GM19372 (cell line): ENCODE measurements around the gene SF3A2.
A peak's percentile ranks its signal among the peaks of the same experiment; 100 is the strongest.
"Not testable (repeated sequence)": the region's sequence is repeated elsewhere in the genome, so short reads cannot be mapped to it uniquely, and the experiment has no call there.

Experiments used
- ATAC-seq: cut with Tn5 transposase; IDR thresholded peaks from one replicate; pipeline ENCODE4 v1.9.1; 2021; ENCODE audit warnings: mild to moderate bottlenecking, low read depth, moderate library complexity; ENCODE audit not compliant: unreplicated experiment

Gene SF3A2, protein sequence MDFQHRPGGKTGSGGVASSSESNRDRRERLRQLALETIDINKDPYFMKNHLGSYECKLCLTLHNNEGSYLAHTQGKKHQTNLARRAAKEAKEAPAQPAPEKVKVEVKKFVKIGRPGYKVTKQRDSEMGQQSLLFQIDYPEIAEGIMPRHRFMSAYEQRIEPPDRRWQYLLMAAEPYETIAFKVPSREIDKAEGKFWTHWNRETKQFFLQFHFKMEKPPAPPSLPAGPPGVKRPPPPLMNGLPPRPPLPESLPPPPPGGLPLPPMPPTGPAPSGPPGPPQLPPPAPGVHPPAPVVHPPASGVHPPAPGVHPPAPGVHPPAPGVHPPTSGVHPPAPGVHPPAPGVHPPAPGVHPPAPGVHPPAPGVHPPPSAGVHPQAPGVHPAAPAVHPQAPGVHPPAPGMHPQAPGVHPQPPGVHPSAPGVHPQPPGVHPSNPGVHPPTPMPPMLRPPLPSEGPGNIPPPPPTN

GRCh38 chr19:2236314-2237050 is at the start of gene SF3A2, which contains the start of gene PLEKHJ1:
Gene SF3A2 (plus strand): TSS chr19:2236824. CDS start chr19:2243419, 6,595 bp downstream.
Gene PLEKHJ1 (minus strand): TSS chr19:2236329. CDS start chr19:2236248, 81 bp downstream.
- peak; percentile 77 for ATAC-seq

DNA sequence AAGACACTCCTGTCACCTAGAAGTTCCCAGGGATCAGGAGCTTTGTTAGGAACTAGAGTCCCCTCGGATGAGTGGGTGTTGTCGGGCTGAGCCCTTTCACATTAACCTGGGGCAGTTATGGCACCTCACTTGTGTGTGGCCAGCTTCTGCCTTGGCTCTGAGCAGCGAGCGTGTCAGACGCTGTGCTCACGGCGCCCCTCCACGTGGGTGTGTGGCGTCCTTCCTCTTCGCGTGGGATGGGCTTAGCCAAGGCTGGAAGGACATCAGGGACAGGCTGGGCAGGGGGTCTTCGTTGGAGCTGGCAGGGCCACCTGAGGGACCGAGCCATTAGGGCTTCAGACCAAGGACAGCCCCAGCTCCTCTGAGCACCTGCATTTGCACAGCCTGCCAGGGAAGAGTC is 49.5 kb upstream of the SF3A2 start:
- no peak for ATAC-seq

DNA sequence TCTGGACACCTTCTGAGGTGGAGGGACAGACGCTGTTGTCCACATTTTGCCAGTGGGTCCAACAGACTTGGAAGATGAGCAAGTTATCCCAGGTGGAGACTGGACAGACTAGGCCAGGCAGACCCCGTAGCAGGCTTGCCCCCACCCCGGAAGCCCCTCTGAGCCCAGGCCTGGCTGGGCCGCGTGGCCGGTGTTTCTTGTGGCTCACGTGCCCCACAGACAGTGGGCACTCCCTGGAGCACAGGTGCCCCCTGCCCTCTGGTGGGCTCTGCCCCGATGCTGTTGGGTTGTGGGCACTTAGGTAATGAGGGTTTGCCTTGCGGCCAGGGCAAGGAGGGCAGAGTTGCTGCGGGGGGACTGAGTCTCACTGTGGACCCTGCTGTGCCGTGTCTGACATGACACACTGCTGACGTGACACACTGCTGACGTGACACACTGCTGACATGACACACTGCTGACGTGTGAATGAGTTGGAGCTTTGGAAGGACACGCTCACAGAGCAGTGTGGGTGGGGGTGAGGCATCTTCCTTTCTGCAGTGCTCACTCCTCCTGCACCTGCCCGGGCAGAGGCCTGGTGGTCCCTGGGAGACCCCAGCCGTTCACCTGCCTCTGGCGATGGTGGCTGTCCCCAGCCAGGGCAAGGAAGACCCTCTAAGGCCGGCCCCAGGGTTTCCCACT is 47.8 kb upstream of the SF3A2 start:
- no peak for ATAC-seq

GRCh38 chr19:2189880-2190279 is 46.7 kb upstream of the SF3A2 start:
- no peak for ATAC-seq

DNA sequence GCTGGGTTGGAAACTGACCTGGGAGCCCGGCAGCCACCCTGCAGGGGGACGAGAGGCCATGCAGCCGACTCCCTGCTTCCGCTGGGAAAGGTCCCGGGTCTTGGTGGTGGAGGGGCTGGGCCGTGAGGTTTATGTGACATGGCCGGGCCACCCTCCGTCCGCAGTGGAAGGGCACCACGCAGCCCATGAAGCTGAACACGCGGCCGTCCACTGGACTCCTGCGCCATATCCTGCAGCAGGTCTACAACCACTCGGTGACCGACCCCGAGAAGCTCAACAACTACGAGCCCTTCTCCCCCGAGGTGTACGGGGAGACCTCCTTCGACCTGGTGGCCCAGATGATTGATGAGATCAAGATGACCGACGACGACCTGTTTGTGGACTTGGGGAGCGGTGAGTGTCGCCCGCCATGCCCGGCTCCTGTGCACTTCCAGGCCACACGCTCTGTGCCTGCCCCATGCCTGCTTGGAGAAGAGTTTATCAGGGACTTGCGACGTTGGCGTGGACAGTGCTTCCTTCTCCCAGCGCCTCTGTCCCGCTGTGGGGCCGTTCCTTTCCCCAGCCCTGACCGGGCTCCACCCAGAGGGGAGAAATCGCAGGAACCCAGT is 45.7 kb upstream of the SF3A2 start:
- no peak for ATAC-seq

DNA sequence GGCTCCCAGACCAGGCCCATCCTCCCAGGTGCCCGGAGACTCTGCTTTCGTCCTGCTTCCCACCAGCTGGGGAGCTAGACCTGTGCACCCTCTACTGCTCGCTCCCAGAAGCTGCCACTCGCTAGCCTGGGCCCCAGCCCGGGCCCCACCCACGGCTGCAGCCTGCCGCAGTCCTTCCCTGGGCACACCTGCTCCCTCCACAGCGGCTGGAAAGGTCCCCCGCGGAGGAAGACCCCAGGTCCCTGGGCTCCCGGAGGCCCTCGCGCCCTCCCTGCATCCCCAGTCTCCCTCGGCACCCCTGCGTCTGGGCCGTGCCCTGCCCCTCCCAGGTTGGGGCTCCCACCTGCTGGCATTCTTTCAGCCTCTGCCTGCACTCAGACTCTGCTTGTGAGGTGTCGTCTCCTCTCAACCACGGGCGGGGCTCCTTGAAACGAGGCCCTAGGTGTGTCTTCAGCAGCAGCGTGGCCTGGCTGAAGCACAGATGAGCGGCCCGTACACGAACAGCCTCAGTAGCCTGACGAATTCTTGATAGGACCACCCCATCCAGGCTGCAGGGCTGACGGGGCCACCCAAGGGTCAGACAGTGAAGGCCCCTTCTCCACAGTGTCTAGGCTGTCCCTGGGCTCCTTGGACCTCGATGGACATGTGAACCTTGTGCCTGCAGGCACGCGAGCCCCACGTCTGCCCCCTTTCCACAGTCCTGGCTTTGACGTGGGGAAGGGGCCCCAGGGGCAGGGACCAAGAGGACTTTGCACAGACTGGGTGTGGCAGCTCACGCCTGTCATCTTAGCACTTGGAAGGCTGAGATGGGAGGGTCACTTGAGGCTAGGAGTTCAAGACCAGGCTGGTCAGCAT is 44.9 kb upstream of the SF3A2 start:
- no peak for ATAC-seq

DNA sequence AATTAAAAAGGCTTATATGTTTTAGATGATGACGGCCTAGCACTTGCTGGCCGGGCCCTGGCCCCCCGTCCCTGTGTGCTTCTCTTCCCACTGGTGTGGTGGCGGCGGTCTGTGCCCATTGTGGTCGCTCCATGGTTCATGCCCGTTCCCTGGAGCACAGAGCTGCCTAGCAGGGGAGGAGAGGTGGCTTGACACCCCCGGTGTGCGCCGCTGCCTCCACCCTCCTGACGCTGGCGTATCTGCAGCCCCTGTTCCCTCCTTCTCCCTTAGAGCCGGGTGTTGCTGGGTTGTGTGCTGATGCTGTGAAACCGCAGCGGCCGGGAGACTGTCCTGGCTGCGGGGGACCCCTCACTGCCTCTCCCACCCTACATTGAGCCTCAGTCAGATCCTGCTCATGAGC is 43.8 kb upstream of the SF3A2 start:
- ATAC-seq = no peak

GRCh38 chr19:2193807-2194206 is 42.8 kb upstream of the SF3A2 start:
- ATAC-seq = no peak

DNA sequence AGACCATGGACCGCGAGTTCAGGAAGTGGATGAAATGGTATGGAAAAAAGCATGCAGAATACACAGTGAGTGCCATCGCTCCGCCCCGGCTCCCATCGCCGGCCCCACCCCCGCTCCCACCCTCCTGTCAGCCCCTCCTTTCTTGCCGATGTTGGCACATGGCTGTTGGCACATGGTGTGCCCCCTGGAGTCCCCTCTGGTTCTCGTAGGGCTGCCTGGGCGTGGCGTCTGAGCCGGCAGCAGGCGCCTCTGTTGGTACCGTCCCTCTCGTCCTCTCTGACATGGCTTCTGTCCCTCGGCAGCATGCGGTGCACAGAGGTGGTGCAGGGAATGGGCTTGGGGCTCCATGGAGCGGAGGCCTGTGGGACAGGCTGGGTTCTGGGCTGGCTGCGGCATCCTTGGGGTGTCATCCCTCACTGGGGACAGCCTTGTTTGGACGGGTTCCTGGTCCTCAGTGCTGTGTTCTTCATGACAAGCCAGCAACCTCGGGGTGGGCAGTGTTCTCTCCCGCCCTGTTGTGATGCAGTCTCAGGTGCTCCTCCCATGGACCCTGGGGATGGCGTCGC is 42.0 kb upstream of the SF3A2 start:
- ATAC-seq = no peak

- ATAC-seq = no peak
Observed at GRCh38 chr19:2195361-2195760, 41.3 kb upstream of the SF3A2 start.

GRCh38 chr19:2195914-2196313 is 40.7 kb upstream of the SF3A2 start:
- ATAC-seq = no peak

- no peak for ATAC-seq
Observed at GRCh38 chr19:2197270-2197669, 39.4 kb upstream of the SF3A2 start.

DNA sequence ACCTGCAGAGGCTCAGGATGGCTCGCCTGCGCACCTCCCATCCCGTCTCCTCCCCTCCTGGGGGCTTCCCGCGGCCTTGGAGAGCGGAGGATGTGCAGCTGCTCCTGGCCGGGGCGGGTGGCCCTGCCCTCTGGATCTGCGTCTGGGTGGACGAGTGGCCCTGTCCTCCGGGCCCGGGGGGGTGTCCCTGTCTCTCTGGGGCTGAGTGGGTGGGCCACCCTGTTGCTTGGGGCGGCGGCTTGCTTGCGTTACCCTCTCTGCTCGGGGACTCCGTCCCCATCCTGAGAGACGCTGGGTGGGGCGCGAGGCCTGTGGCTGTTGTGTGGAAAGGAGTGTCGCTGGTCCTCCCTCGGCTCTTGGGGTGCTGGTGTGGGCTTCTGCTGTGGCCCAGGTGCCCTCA is 38.3 kb upstream of the SF3A2 start:
- no peak for ATAC-seq

DNA sequence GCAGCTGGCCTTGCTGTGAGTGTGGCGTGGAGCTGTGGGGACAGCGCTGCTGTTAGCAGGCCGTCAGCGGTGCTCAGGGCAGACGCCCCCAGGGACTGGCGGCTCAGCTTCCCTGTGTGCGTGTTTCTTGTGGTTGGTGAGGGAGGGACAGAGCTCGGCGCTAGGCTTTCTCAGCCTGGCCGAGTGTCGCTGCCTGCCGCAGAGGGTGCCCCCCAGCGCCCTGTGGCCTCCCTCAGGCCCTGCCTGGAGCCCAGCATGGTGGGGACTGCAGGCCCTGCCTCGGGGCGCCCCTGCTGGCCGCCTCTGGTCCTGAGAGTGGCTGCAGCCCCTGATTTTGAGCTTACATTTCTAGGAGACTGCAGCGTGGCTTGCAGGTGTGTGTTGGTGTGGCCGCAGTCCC is 37.4 kb upstream of the SF3A2 start:
- no peak for ATAC-seq

DNA sequence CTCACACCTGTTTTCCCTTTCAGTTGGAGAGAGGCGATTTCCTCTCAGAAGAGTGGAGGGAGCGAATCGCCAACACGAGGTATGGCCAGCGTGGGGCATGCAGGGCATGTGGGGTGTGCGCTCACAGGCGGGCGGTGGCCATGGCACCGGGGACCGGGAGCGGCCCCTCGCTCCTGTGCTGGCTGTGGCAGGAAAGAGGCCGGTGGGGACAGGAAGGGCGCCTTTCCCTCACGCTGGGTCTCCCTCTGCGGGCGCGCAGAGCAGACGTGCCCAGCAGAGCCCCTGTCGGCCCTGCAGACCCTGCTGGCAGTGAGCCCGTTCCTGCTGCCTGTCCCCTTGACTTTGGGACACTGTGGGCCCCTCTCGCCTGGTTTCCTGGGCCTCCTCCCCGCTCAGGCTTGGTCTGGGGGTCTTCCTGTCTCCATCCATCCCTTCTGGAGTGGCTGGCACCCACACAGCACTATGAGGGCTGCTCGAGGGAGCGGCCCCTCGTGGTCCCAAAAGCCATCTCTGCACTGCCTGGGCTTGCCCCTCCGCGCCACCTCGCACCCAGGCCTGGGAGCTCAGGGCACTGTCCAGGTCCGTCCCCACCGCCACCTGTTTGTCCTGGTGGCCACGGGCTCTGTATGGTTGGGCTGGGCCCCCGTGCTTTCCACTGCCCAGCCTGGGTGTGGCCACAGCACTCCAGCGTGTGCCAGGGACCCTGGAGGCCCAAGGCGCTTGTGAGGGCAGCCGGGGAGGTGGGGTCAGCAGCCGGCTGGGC is 36.6 kb upstream of the SF3A2 start:
- no peak for ATAC-seq

GRCh38 chr19:2200624-2201294 is 35.9 kb upstream of the SF3A2 start:
- ATAC-seq = not testable (repeated sequence)

GRCh38 chr19:2201473-2202148 is 35.0 kb upstream of the SF3A2 start:
- no peak for ATAC-seq

GRCh38 chr19:2202366-2202765 is 34.3 kb upstream of the SF3A2 start:
- ATAC-seq = no peak
